Activated T-helper 2 cell treated with anti-CD3 and anti-CD28 coated beads, Interferon-gamma antibody, Interleukin-2, Interleukin-4, amounts not matched to agents 10 μg/mL and 5 μg/mL and 100 μg/mL, durations not matched to agents 14 hours and 24 hours and 36 hours (primary cell): Measurements from ENCODE around the gene CEACAM1. TPM values are rescaled to one million over a fixed set of nuclear protein-coding genes. Genes with fewer than 3 reads are reported as not detected.
A peak's percentile ranks its signal among the peaks of the same experiment; 100 is the strongest.
"Not testable (repeated sequence)": the region's sequence is repeated elsewhere in the genome, so short reads cannot be mapped to it uniquely, and the experiment has no call there.

ENCODE experiments used
- DNase-seq: peaks from one replicate; pipeline ENCODE4 v3.0.0; 2021; ENCODE audit warnings: low spot score
- H3K27ac Mint-ChIP-seq: one replicate; pipeline ENCODE4 v1.8.0; 2021; ENCODE audit warnings: mixed read lengths
- H3K27me3 Mint-ChIP-seq: one replicate; pipeline ENCODE4 v1.8.0; 2021; ENCODE audit warnings: low read depth, mixed read lengths
- H3K36me3 Mint-ChIP-seq: one replicate; pipeline ENCODE4 v1.8.0; 2021; ENCODE audit warnings: low read depth, mixed read lengths
- H3K4me1 Mint-ChIP-seq: one replicate; pipeline ENCODE4 v1.8.0; 2021; ENCODE audit warnings: low read depth, mixed read lengths
- H3K4me3 Mint-ChIP-seq: one replicate; pipeline ENCODE4 v1.8.0; 2021; ENCODE audit warnings: low read depth, mild to moderate bottlenecking, moderate library complexity, mixed read lengths
- H3K9me3 Mint-ChIP-seq: one replicate; pipeline ENCODE4 v1.8.0; 2021; ENCODE audit warnings: mixed read lengths
- intact Hi-C: fragments of 100-400 bp; cut with micrococcal nuclease; formaldehyde crosslinking; loops from one replicate; pipeline ENCODE4 v1.15.1; 2023
- total RNA-seq: library from RNA; stranded (reverse); gene quantifications from 2 replicates; pipeline ENCODE4 v1.2.3, GENCODE V29; 2022

Gene CEACAM1
- total RNA-seq, 1 donor from 2014 or later = 7.1 TPM

DNA sequence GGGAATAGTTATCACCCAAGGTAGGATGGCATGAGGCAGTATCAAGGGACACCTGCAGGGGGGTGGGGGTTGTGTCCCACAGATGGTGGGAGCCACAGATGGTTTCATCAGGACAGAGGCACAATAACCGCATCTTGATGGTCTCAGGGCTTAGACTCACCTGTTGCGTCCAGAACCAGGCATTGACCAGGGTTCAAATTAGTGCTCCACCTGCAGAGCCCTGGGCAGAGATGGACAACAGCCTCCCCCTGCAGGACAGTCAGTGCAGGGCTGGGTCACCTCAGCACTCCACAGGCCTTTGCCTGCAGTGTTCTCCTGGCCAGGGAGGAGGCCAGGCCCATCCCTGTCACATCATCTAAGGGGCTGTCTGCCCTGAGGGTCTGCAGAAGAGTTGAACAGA, 14.5 kb upstream of the CEACAM1 start:
- Mint-ChIP-seq H3K27ac (no peak overlapping the region), H3K36me3 (no peaks in the 10 kb centered on the region), H3K9me3 (no peaks in the 10 kb centered on the region), H3K4me1 (no peaks in the 10 kb centered on the region), H3K4me3 (no peak overlapping the region), H3K27me3 (no peaks in the 10 kb centered on the region)
- intact Hi-C loops = no loop called here
- no peak for DNase-seq

GRCh38 chr19:42540071-42540553, 11.8 kb upstream of the CEACAM1 start:
- no peak overlapping the region for H3K4me3 Mint-ChIP-seq
- H3K27ac Mint-ChIP-seq = no peak overlapping the region
- H3K4me1 Mint-ChIP-seq = no peaks in the 10 kb centered on the region
- intact Hi-C loops = no loop called here
- H3K9me3 Mint-ChIP-seq = no peaks in the 10 kb centered on the region
- DNase-seq = no peak
- H3K36me3 Mint-ChIP-seq = no peaks in the 10 kb centered on the region
- H3K27me3 Mint-ChIP-seq = peaks cover 4% of the 10 kb centered on the region

GRCh38 chr19:42538841-42539709, 10.8 kb upstream of the CEACAM1 start:
- DNase-seq = no peak
- Mint-ChIP-seq H3K4me1 (no peaks in the 10 kb centered on the region), H3K9me3 (no peaks in the 10 kb centered on the region), H3K27ac (no peak overlapping the region), H3K36me3 (no peaks in the 10 kb centered on the region), H3K27me3 (peaks cover 8% of the 10 kb centered on the region), H3K4me3 (no peak overlapping the region)
- intact Hi-C loops = no loop called here

GRCh38 chr19:42535276-42535675, 7.0 kb upstream of the CEACAM1 start:
- H3K9me3 Mint-ChIP-seq, DNase-seq, H3K27me3 Mint-ChIP-seq, intact Hi-C loops, H3K4me1 Mint-ChIP-seq, H3K27ac Mint-ChIP-seq, H3K36me3 Mint-ChIP-seq, H3K4me3 Mint-ChIP-seq: not testable (repeated sequence)

DNA sequence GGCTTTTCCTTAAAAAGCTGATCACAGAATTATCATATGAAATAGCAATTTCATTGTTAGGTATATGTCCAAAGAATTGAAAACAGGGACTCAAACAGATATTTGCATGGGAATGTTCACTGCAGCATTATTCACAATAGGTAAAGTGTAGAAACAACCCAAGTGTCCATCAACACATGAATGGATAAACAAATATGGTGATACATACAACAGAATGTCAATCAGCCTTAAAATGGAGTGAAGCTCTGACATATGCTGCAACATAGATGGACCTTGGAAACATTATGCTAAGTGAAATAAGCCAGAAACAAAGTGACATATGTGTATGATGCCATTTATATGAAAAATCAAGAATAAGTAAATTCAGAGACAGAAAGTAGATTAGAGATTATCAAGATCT, 6.1 kb upstream of the CEACAM1 start:
- intact Hi-C loops = no loop called here
- H3K36me3 Mint-ChIP-seq = no peaks in the 10 kb centered on the region
- H3K4me3 Mint-ChIP-seq = no peak overlapping the region
- H3K4me1 Mint-ChIP-seq = peaks cover 7% of the 10 kb centered on the region
- DNase-seq = no peak
- H3K27me3 Mint-ChIP-seq = peaks cover 8% of the 10 kb centered on the region
- H3K9me3 Mint-ChIP-seq = no peaks in the 10 kb centered on the region
- no peak overlapping the region for H3K27ac Mint-ChIP-seq

DNA sequence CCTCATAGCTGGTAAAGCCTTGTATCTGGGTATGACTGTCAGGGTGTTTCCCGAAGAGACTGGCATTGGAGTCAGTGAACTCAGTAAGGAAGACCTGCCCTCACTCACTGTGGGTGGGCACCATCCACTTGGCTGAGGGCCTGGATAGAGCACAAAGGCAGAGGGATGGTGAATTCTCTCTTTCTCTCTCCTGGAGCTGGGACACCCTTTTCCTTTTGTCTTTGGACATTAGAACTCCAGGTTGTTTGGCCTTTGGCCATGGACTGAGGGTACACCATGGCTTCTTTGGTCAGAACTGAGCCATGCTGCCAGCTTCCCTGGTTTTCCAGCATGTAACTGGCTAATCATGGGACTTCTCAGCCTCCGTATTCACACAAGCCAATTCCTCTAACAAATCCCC, 4.6 kb upstream of the CEACAM1 start:
- Mint-ChIP-seq H3K9me3 (no peaks in the 10 kb centered on the region), H3K27me3 (peaks cover 8% of the 10 kb centered on the region), H3K36me3 (no peaks in the 10 kb centered on the region), H3K4me1 (peaks cover 22% of the 10 kb centered on the region), H3K27ac (no peak overlapping the region), H3K4me3 (no peak overlapping the region)
- intact Hi-C loops = no loop called here
- no peak for DNase-seq

DNA sequence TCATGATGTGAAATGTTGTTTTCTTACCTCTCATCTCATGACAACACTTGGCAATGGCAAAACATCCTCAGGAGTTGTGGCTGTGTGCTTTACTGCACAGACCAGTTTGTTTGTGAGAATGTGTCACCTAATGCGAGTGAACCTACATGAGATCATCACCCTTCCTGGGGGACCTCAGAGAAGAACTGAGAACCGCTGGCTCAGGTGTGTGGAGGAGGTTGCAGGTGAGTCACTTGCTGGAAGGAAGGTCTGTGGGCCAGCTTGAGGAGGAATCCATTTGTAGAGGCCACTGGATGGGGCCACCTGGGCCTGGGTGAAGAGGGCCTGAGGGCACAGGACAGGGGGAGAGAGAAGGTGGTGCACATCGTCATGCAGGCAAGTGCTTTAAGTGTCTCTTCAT, 3.0 kb upstream of the CEACAM1 start:
- intact Hi-C loops = no loop called here
- H3K4me3 Mint-ChIP-seq = no peak overlapping the region
- no peak overlapping the region for H3K27ac Mint-ChIP-seq
- H3K4me1 Mint-ChIP-seq = peaks cover 32% of the 10 kb centered on the region
- no peaks in the 10 kb centered on the region for H3K9me3 Mint-ChIP-seq
- peaks cover 8% of the 10 kb centered on the region for H3K27me3 Mint-ChIP-seq
- H3K36me3 Mint-ChIP-seq = no peaks in the 10 kb centered on the region
- DNase-seq = no peak

DNA sequence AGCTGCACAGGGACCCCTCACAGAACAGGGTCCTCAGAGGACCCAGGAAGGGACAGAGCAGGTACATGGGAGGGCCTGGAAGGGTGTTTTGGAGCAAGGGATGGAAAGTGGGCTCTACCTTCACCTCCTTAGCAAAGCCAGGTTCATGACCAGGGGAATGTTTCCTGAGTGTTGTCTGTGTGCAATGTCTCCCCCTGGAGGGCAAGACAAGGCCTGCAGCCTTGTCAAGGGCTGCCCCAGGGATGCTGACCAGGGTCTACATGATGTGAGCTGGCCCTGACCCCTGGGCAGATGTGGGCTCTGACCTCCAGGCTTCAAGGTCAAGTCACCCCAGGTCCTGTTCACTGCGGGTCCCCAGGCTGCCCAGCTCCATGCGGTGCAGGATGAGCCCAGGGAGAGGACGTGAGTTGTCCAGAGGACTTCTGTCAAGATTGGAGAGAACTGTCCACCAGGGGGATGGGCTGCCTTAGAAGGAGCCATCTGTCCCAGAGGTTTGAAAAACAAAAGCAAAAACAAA, 1.0 kb upstream of the CEACAM1 start:
- H3K9me3 Mint-ChIP-seq = no peaks in the 10 kb centered on the region
- intact Hi-C loops = loop anchor here (1.0 to 5.0 kb wide), 2 partner anchors 62 to 79 kb away; no protein-coding TSS in a partner anchor
- peak; percentile 61 for DNase-seq
- H3K27me3 Mint-ChIP-seq = no peaks in the 10 kb centered on the region
- peaks cover 38% of the 10 kb centered on the region for H3K4me1 Mint-ChIP-seq
- H3K4me3 Mint-ChIP-seq = peak overlapping the region; percentile 90
- H3K36me3 Mint-ChIP-seq = peaks cover 2% of the 10 kb centered on the region
- H3K27ac Mint-ChIP-seq = peak overlapping the region; percentile 95

GRCh38 chr19:42524943-42525342, 3.3 kb downstream of the CEACAM1 start:
- no peaks in the 10 kb centered on the region for H3K9me3 Mint-ChIP-seq
- intact Hi-C loops = loop anchor here (5.0 kb wide), 1 partner anchor 58 kb away; no protein-coding TSS in a partner anchor
- peaks cover 39% of the 10 kb centered on the region for H3K4me1 Mint-ChIP-seq
- no peak for DNase-seq
- H3K27me3 Mint-ChIP-seq = no peaks in the 10 kb centered on the region
- H3K27ac Mint-ChIP-seq = no peak overlapping the region
- H3K4me3 Mint-ChIP-seq = no peak overlapping the region
- peaks cover 16% of the 10 kb centered on the region for H3K36me3 Mint-ChIP-seq

DNA sequence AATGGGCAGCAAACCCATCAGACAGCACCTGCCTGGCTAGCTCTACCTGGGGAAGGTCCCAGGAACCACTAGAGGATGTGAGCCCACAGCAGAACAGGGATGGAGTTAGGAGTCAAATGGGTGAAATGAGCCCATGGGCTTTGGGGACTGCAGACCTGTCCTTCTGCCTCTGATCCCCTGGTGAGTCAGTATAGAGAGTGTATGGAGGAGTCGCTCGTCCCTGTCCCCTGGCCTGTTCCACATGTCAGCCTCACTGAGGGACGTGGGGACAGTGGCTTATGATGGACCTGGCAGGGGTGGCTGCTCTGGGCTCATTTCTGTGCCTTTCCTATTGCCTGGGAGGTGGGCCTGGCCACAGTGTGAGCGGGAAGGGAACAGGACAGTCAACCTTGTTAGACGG, 4.0 kb downstream of the CEACAM1 start:
- Mint-ChIP-seq H3K9me3 (no peaks in the 10 kb centered on the region), H3K27ac (no peak overlapping the region), H3K4me1 (peaks cover 33% of the 10 kb centered on the region), H3K4me3 (no peak overlapping the region), H3K36me3 (peaks cover 16% of the 10 kb centered on the region), H3K27me3 (no peaks in the 10 kb centered on the region)
- intact Hi-C loops = no loop called here
- no peak for DNase-seq

DNA sequence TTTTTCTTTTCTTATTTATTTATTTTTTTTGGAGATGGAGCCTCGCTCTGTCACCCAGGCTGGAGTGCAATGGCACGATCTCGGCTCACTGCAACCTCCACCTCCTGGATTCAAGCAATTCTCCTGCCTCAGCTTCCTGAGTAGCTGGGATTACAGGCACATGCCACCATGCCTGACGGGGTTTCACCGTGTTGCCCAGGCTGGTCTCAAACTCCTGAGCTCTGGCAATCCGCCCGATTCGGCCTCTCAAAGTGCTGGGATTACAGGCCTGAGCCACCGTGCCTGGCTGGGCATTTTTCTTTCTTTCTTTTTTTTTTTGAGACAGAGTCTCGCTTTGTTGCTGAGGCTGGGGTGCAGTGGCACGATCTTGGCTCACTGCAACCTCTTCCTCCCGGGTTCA, 6.0 kb downstream of the CEACAM1 start:
- DNase-seq, H3K27me3 Mint-ChIP-seq, intact Hi-C loops, H3K27ac Mint-ChIP-seq, H3K4me3 Mint-ChIP-seq, H3K9me3 Mint-ChIP-seq: not testable (repeated sequence)
- Mint-ChIP-seq H3K4me1 (peaks cover 13% of the 10 kb centered on the region), H3K36me3 (peaks cover 24% of the 10 kb centered on the region)

- intact Hi-C loops = no loop called here
- H3K27me3 Mint-ChIP-seq = no peaks in the 10 kb centered on the region
- no peak overlapping the region for H3K4me3 Mint-ChIP-seq
- H3K36me3 Mint-ChIP-seq = peaks cover 24% of the 10 kb centered on the region
- H3K4me1 Mint-ChIP-seq = peaks cover 9% of the 10 kb centered on the region
- no peaks in the 10 kb centered on the region for H3K9me3 Mint-ChIP-seq
- no peak for DNase-seq
- no peak overlapping the region for H3K27ac Mint-ChIP-seq
Observed at GRCh38 chr19:42521346-42522030, 6.8 kb downstream of the CEACAM1 start.

GRCh38 chr19:42519108-42519507, 9.2 kb downstream of the CEACAM1 start:
- no peak overlapping the region for H3K4me3 Mint-ChIP-seq
- DNase-seq = no peak
- no peaks in the 10 kb centered on the region for H3K27me3 Mint-ChIP-seq
- peaks cover 20% of the 10 kb centered on the region for H3K36me3 Mint-ChIP-seq
- peaks cover 13% of the 10 kb centered on the region for H3K4me1 Mint-ChIP-seq
- H3K9me3 Mint-ChIP-seq = no peaks in the 10 kb centered on the region
- no peak overlapping the region for H3K27ac Mint-ChIP-seq
- intact Hi-C loops = no loop called here
